NCI-H187 treated with DMSO at 0.1 percent for 48 hours (cell line): ENCODE data around the gene DRD4.

Experiments
- DNase-seq: peaks from one replicate; lab custom pipeline; 2025; lab: John Stamatoyannopoulos, UW

The DRD4 gene

GRCh38 chr11:621838-622237 is 15.2 kb upstream of the DRD4 start:
- DNase-seq, result no peak

GRCh38 chr11:623349-623869 is 13.7 kb upstream of the DRD4 start:
- DNase-seq, result no peak

- DNase-seq, result no peak
These were observed 12.9 kb upstream of the DRD4 start for GRCh38 chr11:623999-624704.

GRCh38 chr11:624705-625635 is 12.1 kb upstream of the DRD4 start, which contains the start of gene CDHR5:
TSS of gene CDHR5 (minus strand) at chr11:624955. CDS start at chr11:624902, 53 bp downstream.
- no peak for DNase-seq

GRCh38 chr11:625636-626268 is 11.3 kb upstream of the DRD4 start:
- DNase-seq, result no peak

GRCh38 chr11:626475-627307 is 10.4 kb upstream of the DRD4 start, which contains the start of gene SCT:
TSS of gene SCT (minus strand) at chr11:627181. CDS start at chr11:627143, 38 bp downstream.
- DNase-seq, result no peak

- no peak for DNase-seq
These were observed 9.8 kb upstream of the DRD4 start for GRCh38 chr11:627308-627576.

GRCh38 chr11:628056-628455 is 9.0 kb upstream of the DRD4 start:
- DNase-seq, result no peak

- DNase-seq, result peak; percentile 4
These were observed 7.9 kb upstream of the DRD4 start for GRCh38 chr11:629237-629583.

- DNase-seq, result no peak
These were observed 6.2 kb upstream of the DRD4 start for GRCh38 chr11:630871-631270.

- DNase-seq, result no peak
These were observed 1.0 kb upstream of the DRD4 start for GRCh38 chr11:635945-636510.

GRCh38 chr11:637333-637592 is 194 bp downstream of the DRD4 start:
- no peak for DNase-seq

GRCh38 chr11:637593-638521 is 788 bp downstream of the DRD4 start:
- no peak for DNase-seq

- no peak for DNase-seq
These were observed 1.7 kb downstream of the DRD4 start for GRCh38 chr11:638631-639331.

GRCh38 chr11:639332-639955 is 2.4 kb downstream of the DRD4 start:
- DNase-seq, result no peak

GRCh38 chr11:640021-640706 is 3.1 kb downstream of the DRD4 start:
- DNase-seq, result no peak

- no peak for DNase-seq
These were observed 4.8 kb downstream of the DRD4 start for GRCh38 chr11:641806-642370.

- no peak for DNase-seq
These were observed 6.3 kb downstream of the DRD4 start for GRCh38 chr11:643366-643765.
